Measurements from ENCODE around the gene LRPAP1. TPM values are rescaled to one million over a fixed set of nuclear protein-coding genes. Genes with fewer than 3 reads are reported as not detected.

The LRPAP1 gene
- total RNA-seq, 1 donor from 2014 or later, result 98.7 TPM

- Histone ChIP-seq H3K27ac (no peak overlapping the region), H3K36me3 (no peaks in the 10 kb centered on the region), H3K27me3 (no peaks in the 10 kb centered on the region), H3K4me3 (no peak overlapping the region), H3K4me1 (no peaks in the 10 kb centered on the region), H3K9me3 (no peaks in the 10 kb centered on the region)
- TF ChIP-seq POLR2A (IDR thresholded peaks at IDR 0.05) (no peak), POLR2AphosphoS5 (IDR thresholded peaks at IDR 0.05; ENCODE audit: insufficient read depth in 1 of 2, low read depth in 1 of 2) (no peak)
- TF ChIP-seq, protein P1, sequence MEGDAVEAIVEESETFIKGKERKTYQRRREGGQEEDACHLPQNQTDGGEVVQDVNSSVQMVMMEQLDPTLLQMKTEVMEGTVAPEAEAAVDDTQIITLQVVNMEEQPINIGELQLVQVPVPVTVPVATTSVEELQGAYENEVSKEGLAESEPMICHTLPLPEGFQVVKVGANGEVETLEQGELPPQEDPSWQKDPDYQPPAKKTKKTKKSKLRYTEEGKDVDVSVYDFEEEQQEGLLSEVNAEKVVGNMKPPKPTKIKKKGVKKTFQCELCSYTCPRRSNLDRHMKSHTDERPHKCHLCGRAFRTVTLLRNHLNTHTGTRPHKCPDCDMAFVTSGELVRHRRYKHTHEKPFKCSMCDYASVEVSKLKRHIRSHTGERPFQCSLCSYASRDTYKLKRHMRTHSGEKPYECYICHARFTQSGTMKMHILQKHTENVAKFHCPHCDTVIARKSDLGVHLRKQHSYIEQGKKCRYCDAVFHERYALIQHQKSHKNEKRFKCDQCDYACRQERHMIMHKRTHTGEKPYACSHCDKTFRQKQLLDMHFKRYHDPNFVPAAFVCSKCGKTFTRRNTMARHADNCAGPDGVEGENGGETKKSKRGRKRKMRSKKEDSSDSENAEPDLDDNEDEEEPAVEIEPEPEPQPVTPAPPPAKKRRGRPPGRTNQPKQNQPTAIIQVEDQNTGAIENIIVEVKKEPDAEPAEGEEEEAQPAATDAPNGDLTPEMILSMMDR (IDR thresholded peaks at IDR 0.05), result no peak
- DNase-seq (ENCODE audit: extremely low spot score in 2 of 2), result no peak
- intact Hi-C loops (cut with DNase I), result no loop called here
These were observed 40.4 kb downstream of the LRPAP1 start for GRCh38 chr4:3491681-3492405.

- no peaks in the 10 kb centered on the region for H3K27me3 ChIP-seq
- TF ChIP-seq POLR2AphosphoS5 (IDR thresholded peaks at IDR 0.05; ENCODE audit: insufficient read depth in 1 of 2, low read depth in 1 of 2) (no peak), POLR2A (IDR thresholded peaks at IDR 0.05) (no peak)
- TF ChIP-seq, protein P1 (IDR thresholded peaks at IDR 0.05), result no peak
- H3K27ac ChIP-seq, result no peak overlapping the region
- no peaks in the 10 kb centered on the region for H3K36me3 ChIP-seq
- intact Hi-C loops (cut with DNase I), result no loop called here
- no peak for DNase-seq (ENCODE audit: extremely low spot score in 2 of 2)
- H3K4me3 ChIP-seq, result no peak overlapping the region
- H3K9me3 ChIP-seq, result no peaks in the 10 kb centered on the region
- H3K4me1 ChIP-seq, result peaks cover 13% of the 10 kb centered on the region
These were observed 42.7 kb downstream of the LRPAP1 start for GRCh38 chr4:3489451-3489962.

DNA sequence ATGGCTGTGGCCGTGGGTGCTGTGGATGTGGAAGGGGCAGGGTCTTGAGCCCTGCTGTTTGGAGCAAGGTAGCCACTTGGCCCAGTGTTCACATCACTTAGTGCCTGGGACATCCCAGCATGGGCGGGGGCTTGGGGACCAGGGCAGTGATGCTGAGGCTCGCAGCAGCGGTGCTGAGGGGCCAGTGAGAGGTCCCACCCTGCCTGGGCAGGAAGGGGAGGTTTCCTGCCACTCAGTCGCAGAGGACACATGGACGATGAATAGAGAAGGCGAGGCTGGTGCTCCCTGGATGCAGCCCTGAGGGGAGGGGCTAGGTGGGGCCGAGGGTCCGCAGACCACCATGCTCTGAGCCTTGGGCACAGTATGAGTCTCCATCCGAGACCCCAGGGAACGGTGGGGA lies 43.4 kb downstream of the LRPAP1 start:
- Histone ChIP-seq H3K36me3 (no peaks in the 10 kb centered on the region), H3K4me1 (peaks cover 20% of the 10 kb centered on the region), H3K4me3 (no peak overlapping the region), H3K27ac (no peak overlapping the region), H3K27me3 (no peaks in the 10 kb centered on the region), H3K9me3 (no peaks in the 10 kb centered on the region)
- intact Hi-C loops (cut with DNase I), result no loop called here
- no peak for DNase-seq (ENCODE audit: extremely low spot score in 2 of 2)
- TF ChIP-seq POLR2AphosphoS5 (IDR thresholded peaks at IDR 0.05; ENCODE audit: insufficient read depth in 1 of 2, low read depth in 1 of 2) (no peak), POLR2A (IDR thresholded peaks at IDR 0.05) (no peak)
- TF ChIP-seq, protein P1 (IDR thresholded peaks at IDR 0.05), result no peak

DNA sequence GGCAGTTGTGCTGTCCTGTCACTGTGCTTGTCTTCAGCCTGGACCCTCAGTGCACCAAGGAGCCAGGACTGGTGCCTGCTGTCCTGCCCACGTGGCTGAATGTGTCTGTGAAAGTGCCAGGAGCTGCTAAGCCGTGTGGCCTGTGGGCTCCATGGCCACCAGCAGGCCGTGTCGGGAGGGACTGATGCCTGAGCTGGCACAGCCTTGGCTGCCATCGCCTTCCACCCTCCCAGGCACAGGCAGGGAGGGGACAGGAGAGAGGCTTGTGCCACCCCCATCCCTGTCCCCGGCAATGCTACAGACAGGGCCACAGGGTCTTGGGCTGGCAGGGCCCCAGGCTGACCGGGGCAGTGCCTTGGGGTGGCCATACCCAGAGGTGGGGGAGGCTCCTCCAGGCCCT lies 44.4 kb downstream of the LRPAP1 start:
- intact Hi-C loops (cut with DNase I), result no loop called here
- Histone ChIP-seq H3K27me3 (no peaks in the 10 kb centered on the region), H3K4me3 (no peak overlapping the region), H3K9me3 (no peaks in the 10 kb centered on the region), H3K27ac (no peak overlapping the region), H3K4me1 (peaks cover 25% of the 10 kb centered on the region), H3K36me3 (no peaks in the 10 kb centered on the region)
- DNase-seq (ENCODE audit: extremely low spot score in 2 of 2), result no peak
- TF ChIP-seq POLR2AphosphoS5 (IDR thresholded peaks at IDR 0.05; ENCODE audit: insufficient read depth in 1 of 2, low read depth in 1 of 2) (no peak), POLR2A (IDR thresholded peaks at IDR 0.05) (no peak)
- TF ChIP-seq, protein P1 (IDR thresholded peaks at IDR 0.05), result no peak

Data from vagina (tissue), 2 donors.